K562 treated with DMSO at 1 percent for 24 hours (cell line): ENCODE data around the gene E2F1. TPM values are rescaled to one million over a fixed set of nuclear protein-coding genes. Genes with fewer than 3 reads are reported as not detected.

Source experiments
- total RNA-seq: library from RNA; unstranded; fragments of 300-600 nt; gene quantifications from 2 replicates; pipeline ENCODE4 v1.2.3, GENCODE V29; 2022; ENCODE audit warnings: low read depth; ENCODE audit not compliant: insufficient read depth

E2F1 gene
- total RNA-seq, result 47.6 and 55.5 TPM in 2 replicates

DNA sequence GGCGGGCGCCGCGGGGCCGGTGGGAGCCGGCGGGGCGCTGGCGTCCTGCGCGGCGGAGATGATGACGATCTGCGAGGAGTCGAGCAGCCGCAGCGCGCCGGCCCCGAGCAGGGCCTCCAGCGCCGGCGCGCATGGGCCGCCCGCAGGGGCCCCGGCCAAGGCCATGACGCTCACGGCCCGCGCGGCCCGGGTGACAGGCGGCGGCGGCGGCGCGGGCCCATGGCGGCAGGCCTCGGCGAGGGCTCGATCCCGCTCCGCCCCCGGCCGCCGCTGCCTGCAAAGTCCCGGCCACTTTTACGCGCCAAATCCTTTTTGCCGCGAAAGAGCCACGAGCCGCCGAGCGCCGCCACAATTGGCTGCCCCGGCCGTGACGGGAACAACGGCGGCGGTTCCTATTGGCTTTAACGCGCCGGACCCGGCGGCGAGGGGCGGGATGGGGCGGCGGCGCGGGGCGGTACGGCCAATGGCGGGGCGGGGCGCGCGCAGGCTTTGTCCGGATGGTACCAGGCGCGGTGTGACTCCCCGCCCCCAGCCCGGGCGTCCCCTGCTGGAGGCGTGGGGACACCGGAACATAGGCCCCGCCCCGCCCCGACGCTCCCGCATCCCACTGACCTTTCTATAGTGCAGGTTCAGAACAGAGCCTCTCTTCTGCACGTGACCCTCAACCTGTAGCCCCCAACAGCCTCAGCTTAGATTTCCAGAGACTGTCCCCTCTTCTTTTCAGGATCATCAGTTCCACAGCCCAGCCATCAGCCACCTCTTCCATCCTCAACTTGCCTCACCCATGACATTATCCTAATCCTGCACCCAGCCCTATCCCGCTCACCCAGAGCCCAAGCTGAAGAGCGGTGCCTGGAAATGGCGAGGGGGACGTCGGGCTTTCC is at the start of gene E2F1:
Gene E2F1 (minus strand): TSS at position 286 of the 884 bp plus-strand sequence. CDS start 121 bp downstream, at position 165.

DNA sequence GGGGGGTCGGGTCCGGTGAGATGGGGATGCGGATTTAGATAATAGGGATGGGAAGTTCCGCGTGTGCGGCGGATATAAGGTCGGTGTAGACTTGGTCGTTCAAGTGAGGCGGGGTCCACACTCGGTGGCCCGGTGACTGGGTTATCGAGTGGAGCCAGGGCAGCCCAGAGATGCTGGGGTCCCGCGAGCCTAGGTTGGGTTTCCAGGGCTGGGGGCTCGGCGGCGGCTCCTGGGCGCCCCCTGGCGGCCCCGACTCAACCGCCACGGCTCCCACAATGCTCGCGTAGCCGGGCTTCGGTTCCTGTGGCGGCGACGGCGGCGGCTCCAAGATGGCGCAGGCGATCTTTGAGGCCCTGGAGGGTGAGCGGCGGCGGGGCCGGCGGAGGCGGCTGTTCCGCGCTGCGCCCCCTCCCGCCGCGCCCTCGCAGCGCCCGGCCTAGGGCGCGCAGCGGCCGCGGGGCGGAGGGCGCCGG is 45.5 kb upstream of the E2F1 start, which contains the start of gene ZNF341:
Gene ZNF341 (plus strand): TSS at position 304 of the 473 bp plus-strand sequence. CDS start 26 bp downstream, at position 330.

GRCh38 chr20:33719989-33720709 is 34.0 kb upstream of the E2F1 start, which contains the start of gene PXMP4:
TSS of gene PXMP4 (minus strand) at chr20:33720310. CDS start at chr20:33720207, 103 bp downstream.

DNA sequence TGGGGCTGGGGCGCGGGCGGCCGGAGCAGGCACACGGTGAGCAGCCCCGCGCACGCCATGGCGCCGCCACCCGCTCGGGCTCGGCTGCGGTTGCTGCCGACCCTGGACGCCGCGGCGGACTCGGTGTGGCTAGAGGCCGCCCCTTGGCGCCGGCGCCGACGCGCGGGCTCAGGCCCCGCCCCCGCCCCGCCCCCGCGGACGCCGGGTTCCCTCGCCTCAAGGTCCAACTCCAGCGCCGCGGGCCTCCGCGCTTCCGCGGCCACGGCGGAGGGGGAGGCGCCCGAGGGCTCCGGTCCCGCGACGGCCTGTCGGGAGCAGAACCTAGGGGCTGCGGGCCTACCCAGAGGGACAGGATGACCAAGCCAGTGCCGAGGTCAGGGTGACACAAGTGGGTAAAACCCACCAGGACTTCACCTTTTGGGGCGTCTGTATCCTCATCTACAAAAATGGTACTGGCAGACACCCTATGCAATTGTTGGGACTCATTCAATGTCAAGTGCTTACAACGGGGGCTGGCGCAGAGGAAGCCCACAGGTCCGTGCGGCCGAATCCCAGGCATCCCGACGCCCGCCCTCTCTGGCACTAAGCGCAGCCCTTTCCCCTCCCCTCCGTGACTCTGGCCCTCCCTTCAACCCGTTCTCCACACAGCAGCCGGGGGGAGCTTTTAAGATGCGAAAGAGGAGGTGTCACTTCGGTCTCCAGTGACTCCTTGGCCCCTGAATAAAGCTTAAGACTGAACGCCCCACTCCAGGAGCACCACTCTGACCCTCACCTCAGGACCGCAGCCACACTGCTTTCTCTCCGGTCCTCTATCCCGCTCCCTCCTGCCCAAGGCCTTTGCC is 11.7 kb downstream of the E2F1 start, which contains the start of gene NECAB3:
Gene NECAB3 (minus strand): TSS at position 135 of the 842 bp plus-strand sequence. CDS start 76 bp downstream, at position 59.

DNA sequence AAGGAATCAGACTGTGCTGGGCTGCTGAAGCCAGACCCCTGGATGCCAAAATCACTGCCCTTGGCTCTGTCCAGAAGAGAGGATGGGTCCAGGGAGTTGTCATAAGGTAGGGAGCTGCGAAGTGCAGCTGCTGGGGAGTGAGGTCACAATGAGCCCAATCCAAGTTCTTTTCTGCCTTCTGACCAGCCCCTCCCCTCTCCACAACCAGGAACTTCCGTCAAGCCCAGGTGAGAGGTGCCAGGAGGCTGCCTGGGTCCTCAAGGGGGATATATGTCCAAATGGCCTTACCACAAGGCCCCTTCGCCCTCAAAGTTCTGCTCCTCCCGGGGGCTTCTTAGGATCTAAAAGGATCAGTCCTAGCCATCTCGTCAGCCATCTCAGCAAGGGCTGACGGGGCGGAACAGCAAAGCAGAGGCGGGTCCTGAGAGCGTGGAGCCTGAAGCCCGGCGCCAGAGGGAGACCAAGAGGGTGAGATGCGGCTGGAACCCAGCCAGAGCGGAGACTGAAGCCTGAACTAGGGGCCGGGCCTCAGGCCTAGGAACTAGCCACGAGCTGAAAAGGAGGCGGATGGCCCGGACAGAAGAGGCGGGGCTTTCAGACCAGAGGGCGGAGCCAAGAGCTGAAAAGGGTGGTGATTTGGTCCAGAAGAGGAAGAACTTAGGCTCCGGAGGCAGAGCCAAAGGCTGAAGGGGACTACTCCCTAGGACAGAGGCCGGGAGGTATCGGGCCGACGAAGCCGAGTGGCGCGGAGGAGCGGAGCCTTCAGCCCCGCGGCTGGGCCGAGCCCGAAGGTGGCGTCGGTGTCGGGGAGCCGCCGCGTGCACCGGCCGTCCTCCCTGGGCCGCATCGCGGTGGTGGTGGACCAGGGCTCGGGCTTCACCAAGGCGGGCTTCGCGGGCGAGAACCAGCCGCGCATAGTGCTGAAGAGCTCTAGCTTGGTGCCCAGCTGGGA is 19.6 kb downstream of the E2F1 start, which contains the start of gene ACTL10:
Gene ACTL10 (plus strand): TSS at position 651 of the 952 bp plus-strand sequence. CDS start 555 bp downstream, outside the sequence.

DNA sequence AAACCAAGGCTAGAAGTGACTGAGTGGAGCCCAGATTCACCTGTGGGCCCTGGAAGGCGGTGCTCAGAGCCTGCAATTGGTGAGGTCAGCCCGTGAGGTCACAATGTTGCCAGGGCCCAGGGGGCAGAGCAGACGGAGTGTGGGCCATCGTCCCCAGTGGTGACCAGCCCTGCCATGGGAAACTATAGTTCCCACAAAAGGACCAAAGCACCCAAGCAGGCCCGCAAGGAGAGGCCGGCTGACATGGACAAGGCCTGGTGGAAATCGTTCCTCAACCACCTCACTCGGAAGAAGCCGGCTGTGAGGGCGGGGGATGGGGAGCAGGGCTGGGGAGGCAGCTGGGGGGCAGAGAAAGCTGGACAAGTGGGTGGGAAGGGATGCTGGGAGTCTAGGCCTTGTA is 24.0 kb downstream of the E2F1 start, which contains the start of gene C20orf144:
Gene C20orf144 (plus strand): TSS at position 156 of the 400 bp plus-strand sequence. CDS start 19 bp downstream, at position 175.

Other genes starting within 250 kb of the E2F1 start
- gene SNTA1, start 242.6 kb downstream of the E2F1 start, total RNA-seq, result 25.5 and 25.9 TPM in 2 replicates
- 19.8 and 28.5 TPM in 2 replicates for gene CBFA2T2, start 196.3 kb downstream of the E2F1 start, total RNA-seq
- 0.19 and 0.85 TPM in 2 replicates for gene C20orf144, start 24.1 kb downstream of the E2F1 start, total RNA-seq
- gene ACTL10, start 19.4 kb downstream of the E2F1 start, total RNA-seq, result 0.17 and 0.52 TPM in 2 replicates
- gene NECAB3, start 12.0 kb downstream of the E2F1 start, total RNA-seq, result 54.5 and 58.2 TPM in 2 replicates
- gene PXMP4, start 33.9 kb upstream of the E2F1 start, total RNA-seq, result 10.8 and 14.3 TPM in 2 replicates
- 2.1 and 2.6 TPM in 2 replicates for gene ZNF341, start 45.6 kb upstream of the E2F1 start, total RNA-seq
- 83.7 and 94.1 TPM in 2 replicates for gene CHMP4B, start 125.0 kb upstream of the E2F1 start, total RNA-seq